ENCODE measurements around the gene CTDSPL. TPM values are rescaled to one million over a fixed set of nuclear protein-coding genes. Genes with fewer than 3 reads are reported as not detected.

The CTDSPL gene
- total and polyA plus RNA-seq, 2 of the 8 experiments (the other 6 are each of a cell fraction or from before 2014, with no cell fraction given): 20.3 to 42.2 TPM

DNA sequence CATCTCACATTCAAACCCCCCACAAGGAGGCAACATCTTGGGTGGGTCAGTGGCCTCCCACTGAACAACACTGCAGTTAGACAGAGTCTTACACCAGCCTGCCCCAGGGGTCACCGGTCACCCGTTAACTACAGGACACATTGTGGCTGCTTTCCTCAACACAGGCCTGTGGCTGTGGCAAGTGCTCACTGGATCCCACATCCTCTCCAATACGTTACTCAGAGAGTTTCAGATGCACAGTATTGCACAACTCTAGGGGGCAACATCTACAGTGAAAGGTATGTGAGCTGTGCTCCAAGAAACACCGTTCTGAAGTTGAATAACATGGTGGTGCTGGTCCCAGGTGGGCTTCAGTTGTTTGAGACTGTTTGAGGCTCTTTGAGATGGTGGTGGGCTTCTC, 41.0 kb downstream of the CTDSPL start:
- H3K4me1 ChIP-seq (replicated peaks in 1 of 4; ENCODE audit: control insufficient read depth in 3 of 4, insufficient read depth in 4 of 4, low read length in 3 of 4): peaks cover 5 to 21% (median 17%) of the 10 kb centered on the region in 4 experiments
- H2BK12ac ChIP-seq (ENCODE audit: low read depth, low read length): no peak overlapping the region
- H3K9me3 ChIP-seq (ENCODE audit: insufficient read depth in 2 of 2, low read depth in 1 of 2, low read length in 1 of 2): no peaks in the 10 kb centered on the region
- H4K20me1 ChIP-seq (replicated peaks in 1 of 2; ENCODE audit: control insufficient read depth in 1 of 2, insufficient read depth in 2 of 2, low read length in 2 of 2): peaks cover 0 to 3% of the 10 kb centered on the region in 2 experiments
- no peaks in the 10 kb centered on the region for H3K23me2 ChIP-seq (ENCODE audit: low read depth, low read length)
- H3K4me3 ChIP-seq (ENCODE audit: extremely low read depth in 1 of 4, insufficient read depth in 2 of 4, low read depth in 3 of 4, low read length in 4 of 4): no peak overlapping the region
- no peak overlapping the region for H4K5ac ChIP-seq (ENCODE audit: insufficient read length, low read depth, low read length)
- H3K18ac ChIP-seq (ENCODE audit: extremely low read depth, low read length): no peak overlapping the region
- peaks cover 4% of the 10 kb centered on the region; the same call in 1 of the 2 replicates for H3K79me1 ChIP-seq (ENCODE audit: low read depth, low read length)
- H4K8ac ChIP-seq (ENCODE audit: extremely low read depth, insufficient read depth, low read length): no peak overlapping the region
- ChIA-PET POLR2A (ENCODE audit: partially characterized antibody) (interaction anchor here (1.2 kb wide), 1 partner anchor 12 kb away, joined by 3 read pairs; no protein-coding TSS in a partner anchor), CTCF (ENCODE audit: partially characterized antibody) (interaction anchor here (1.0 to 1.7 kb wide), 12 partner anchors 8 to 71 kb away, joined by 3 to 9 read pairs (median 4); no protein-coding TSS in a partner anchor)
- no peak overlapping the region for H2BK5ac ChIP-seq (ENCODE audit: low read depth, low read length)
- H3K56ac ChIP-seq (replicated peaks; ENCODE audit: insufficient read length, low read depth, low read length): no peak overlapping the region
- no peak overlapping the region for H3K9ac ChIP-seq (replicated peaks in 1 of 4; ENCODE audit: extremely low read depth in 1 of 4, low read depth in 3 of 4, low read length in 3 of 4)
- no peak overlapping the region for H3K14ac ChIP-seq (ENCODE audit: insufficient read length)
- no peak overlapping the region for H2BK20ac ChIP-seq (ENCODE audit: low read length)
- H3K27ac ChIP-seq (ENCODE audit: low read depth, low read length): no peak overlapping the region
- no peak overlapping the region for H2BK120ac ChIP-seq (replicated peaks; ENCODE audit: low read depth, low read length)
- DNase-seq (ENCODE audit: low read depth in 1 of 2, low spot score in 2 of 2) (no peak), FAIRE-seq (no peak)
- no peaks in the 10 kb centered on the region for H3K36me3 ChIP-seq (ENCODE audit: control insufficient read depth in 2 of 4, insufficient read depth in 4 of 4, low read length in 3 of 4)
- H3K23ac ChIP-seq (ENCODE audit: insufficient read length): no peak overlapping the region
- WGBS, 2 experiments (ENCODE audit: extremely low coverage in 1 of 2, insufficient coverage in 1 of 2, insufficient read length in 1 of 2, insufficient replicate concordance in 2 of 2, low coverage in 1 of 2, low lambda C conversion rate in 2 of 2, missing lambda C conversion rate in 1 of 2): 96% methylated on average over 4 of the region's 4 CpGs; no CpG with 5 or more reads in 1 of the 2 experiments
- H2AK5ac ChIP-seq (ENCODE audit: low read depth, low read length): no peak overlapping the region
- no peak overlapping the region for H2BK15ac ChIP-seq (ENCODE audit: low read length)
- H3K27me3 ChIP-seq (replicated peaks in 1 of 4; ENCODE audit: control insufficient read depth in 3 of 4, extremely low read depth in 1 of 4, insufficient read depth in 3 of 4, low read length in 3 of 4): no peaks in the 10 kb centered on the region
- H3K4ac ChIP-seq (replicated peaks; ENCODE audit: insufficient read length, low read depth, low read length): no peak overlapping the region
- H4K91ac ChIP-seq (replicated peaks; ENCODE audit: insufficient read length, low read length): no peak overlapping the region
- H3K79me2 ChIP-seq (ENCODE audit: control insufficient read depth in 1 of 2, insufficient read depth in 2 of 2, low read length in 2 of 2): no peaks in the 10 kb centered on the region
- H3K4me2 ChIP-seq (ENCODE audit: insufficient read depth in 1 of 2, low read depth in 2 of 2, low read length in 2 of 2): no peak overlapping the region
- H2AFZ ChIP-seq (ENCODE audit: low read length): no peak overlapping the region
- TF ChIP-seq HDAC2 (IDR thresholded peaks at IDR 0.05; ENCODE audit: borderline replicate concordance in 1 of 2, low read depth in 2 of 2, low read length in 2 of 2): no peak
- TF ChIP-seq KDM5A (IDR thresholded peaks at IDR 0.05; ENCODE audit: low read length): no peak
- TF ChIP-seq TEAD4 (IDR thresholded peaks at IDR 0.05; ENCODE audit: low read depth, low read length): no peak
- TF ChIP-seq CEBPB (IDR thresholded peaks at IDR 0.05; ENCODE audit: low read depth, low read length): no peak
- TF ChIP-seq CBX5 (IDR thresholded peaks at IDR 0.05; ENCODE audit: low read depth, low read length): no peak
- no peak for TF ChIP-seq TAF7 (optimal IDR thresholded peaks at IDR 0.05; ENCODE audit: borderline replicate concordance, low read depth, low read length)
- TF ChIP-seq JUND (IDR thresholded peaks at IDR 0.05; ENCODE audit: low read length): no peak
- TF ChIP-seq YY1 (IDR thresholded peaks at IDR 0.05; ENCODE audit: low read depth, low read length): no peak
- TF ChIP-seq SAP30 (IDR thresholded peaks at IDR 0.05; ENCODE audit: insufficient read depth, insufficient replicate concordance, low read length): no peak
- TF ChIP-seq FOSL1 (IDR thresholded peaks at IDR 0.05; ENCODE audit: insufficient read depth, low read depth, low read length): no peak
- TF ChIP-seq, protein P1, sequence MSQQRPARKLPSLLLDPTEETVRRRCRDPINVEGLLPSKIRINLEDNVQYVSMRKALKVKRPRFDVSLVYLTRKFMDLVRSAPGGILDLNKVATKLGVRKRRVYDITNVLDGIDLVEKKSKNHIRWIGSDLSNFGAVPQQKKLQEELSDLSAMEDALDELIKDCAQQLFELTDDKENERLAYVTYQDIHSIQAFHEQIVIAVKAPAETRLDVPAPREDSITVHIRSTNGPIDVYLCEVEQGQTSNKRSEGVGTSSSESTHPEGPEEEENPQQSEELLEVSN (IDR thresholded peaks at IDR 0.05): no peak
- TF ChIP-seq HDAC6 (IDR thresholded peaks at IDR 0.05; ENCODE audit: low read depth, low read length): no peak
- TF ChIP-seq PHF8 (conservative IDR thresholded peaks at IDR 0.05; ENCODE audit: low read depth, low read length): no peak
